Mammary epithelial cell (primary cell): ENCODE measurements around the gene ZDHHC4.

ENCODE experiments used
- EZH2 ChIP-seq: IDR thresholded peaks from 2 replicates; pipeline ENCODE4 v1.6.1; 2012; ENCODE audit warnings: low read length, inconsistent platforms, borderline replicate concordance
- TF ChIP-seq, protein P1 (sequence below), 2 donors: IDR thresholded peaks in 1 of 2; conservative IDR thresholded peaks in 1 of 2; 2 replicates each; pipeline ENCODE4 v1.5.1; 2011 to 2012; ENCODE audit warnings: inconsistent platforms in 2 of 2, low read length in 2 of 2, mild to moderate bottlenecking in 2 of 2, control low read depth in 1 of 2, low read depth in 1 of 2; ENCODE audit not compliant: insufficient read depth in 1 of 2; ENCODE audit errors: extremely low read depth in 1 of 2

DNA sequence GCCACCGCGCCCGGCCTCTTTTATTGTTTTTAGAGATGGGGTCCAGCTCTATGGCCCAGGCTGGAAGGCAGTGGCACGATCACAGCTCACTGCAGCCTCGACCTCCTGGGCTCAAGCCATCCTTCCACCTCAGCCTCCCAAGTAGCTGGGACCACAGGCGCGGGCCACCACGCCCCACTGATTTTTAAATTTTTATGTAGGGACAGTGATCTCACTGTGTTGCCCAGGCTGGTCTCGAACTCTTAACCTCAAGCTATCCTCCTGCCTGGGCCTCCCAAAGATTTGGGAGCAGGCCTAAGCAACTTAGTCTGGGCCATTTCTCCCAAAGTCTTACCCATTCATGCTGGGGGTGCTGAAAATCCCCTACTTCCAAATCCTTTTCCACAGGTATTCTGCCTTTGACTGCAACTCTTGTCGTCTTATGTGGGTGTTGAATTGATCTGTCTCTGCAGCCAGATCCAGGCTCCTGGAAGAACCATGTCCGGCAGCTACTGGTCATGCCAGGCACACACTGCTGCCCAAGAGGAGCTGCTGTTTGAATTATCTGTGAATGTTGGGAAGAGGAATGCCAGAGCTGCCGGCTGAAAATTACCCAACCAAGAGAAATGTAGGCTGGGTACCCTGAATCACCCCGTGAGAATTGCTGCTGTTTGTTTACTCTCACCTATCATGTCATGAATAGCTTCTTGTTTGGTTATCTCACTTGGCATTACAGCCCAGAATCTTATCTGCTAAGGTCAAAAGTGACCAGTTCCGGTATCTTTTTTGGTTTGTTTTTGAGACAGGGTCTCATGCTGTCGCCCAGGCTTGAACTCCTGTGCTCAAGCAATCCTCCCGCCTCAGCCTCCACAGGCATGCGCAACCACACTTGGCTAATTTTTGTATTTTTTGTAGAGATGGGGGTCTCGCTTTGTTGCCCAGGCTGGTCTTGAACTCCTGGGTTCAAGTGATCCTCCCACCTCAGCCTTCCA lies 1.1 kb downstream of the ZDHHC4 start:
- TF ChIP-seq EZH2: no peak
- TF ChIP-seq, protein P1, sequence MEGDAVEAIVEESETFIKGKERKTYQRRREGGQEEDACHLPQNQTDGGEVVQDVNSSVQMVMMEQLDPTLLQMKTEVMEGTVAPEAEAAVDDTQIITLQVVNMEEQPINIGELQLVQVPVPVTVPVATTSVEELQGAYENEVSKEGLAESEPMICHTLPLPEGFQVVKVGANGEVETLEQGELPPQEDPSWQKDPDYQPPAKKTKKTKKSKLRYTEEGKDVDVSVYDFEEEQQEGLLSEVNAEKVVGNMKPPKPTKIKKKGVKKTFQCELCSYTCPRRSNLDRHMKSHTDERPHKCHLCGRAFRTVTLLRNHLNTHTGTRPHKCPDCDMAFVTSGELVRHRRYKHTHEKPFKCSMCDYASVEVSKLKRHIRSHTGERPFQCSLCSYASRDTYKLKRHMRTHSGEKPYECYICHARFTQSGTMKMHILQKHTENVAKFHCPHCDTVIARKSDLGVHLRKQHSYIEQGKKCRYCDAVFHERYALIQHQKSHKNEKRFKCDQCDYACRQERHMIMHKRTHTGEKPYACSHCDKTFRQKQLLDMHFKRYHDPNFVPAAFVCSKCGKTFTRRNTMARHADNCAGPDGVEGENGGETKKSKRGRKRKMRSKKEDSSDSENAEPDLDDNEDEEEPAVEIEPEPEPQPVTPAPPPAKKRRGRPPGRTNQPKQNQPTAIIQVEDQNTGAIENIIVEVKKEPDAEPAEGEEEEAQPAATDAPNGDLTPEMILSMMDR (conservative IDR thresholded peaks at IDR 0.05 in 1 of 2, IDR thresholded peaks at IDR 0.05 in 1 of 2; ENCODE audit: extremely low read depth in 1 of 2, insufficient read depth in 1 of 2, low read depth in 1 of 2, low read length in 2 of 2): no peak
